ENCODE results near the gene GPR50. TPM values are rescaled to one million over a fixed set of nuclear protein-coding genes. Genes with fewer than 3 reads are reported as not detected.

The GPR50 gene
- total RNA-seq, result not detected in 2 replicates

GRCh38 chrX:151176231-151176750 is at the start of gene GPR50:
TSS of gene GPR50 (plus strand) at chrX:151176584. CDS start at chrX:151176722, 138 bp downstream.

Other genes starting within 250 kb of the GPR50 start
- gene HMGB3, start 193.2 kb upstream of the GPR50 start, total RNA-seq, result 9.8 and 10.9 TPM in 2 replicates
- gene VMA21, start 220.6 kb downstream of the GPR50 start, total RNA-seq, result 22.2 and 23.3 TPM in 2 replicates

Data from bronchial smooth muscle cell (primary cell).